ENCODE measurements around the gene RNF40.

Gene RNF40

DNA sequence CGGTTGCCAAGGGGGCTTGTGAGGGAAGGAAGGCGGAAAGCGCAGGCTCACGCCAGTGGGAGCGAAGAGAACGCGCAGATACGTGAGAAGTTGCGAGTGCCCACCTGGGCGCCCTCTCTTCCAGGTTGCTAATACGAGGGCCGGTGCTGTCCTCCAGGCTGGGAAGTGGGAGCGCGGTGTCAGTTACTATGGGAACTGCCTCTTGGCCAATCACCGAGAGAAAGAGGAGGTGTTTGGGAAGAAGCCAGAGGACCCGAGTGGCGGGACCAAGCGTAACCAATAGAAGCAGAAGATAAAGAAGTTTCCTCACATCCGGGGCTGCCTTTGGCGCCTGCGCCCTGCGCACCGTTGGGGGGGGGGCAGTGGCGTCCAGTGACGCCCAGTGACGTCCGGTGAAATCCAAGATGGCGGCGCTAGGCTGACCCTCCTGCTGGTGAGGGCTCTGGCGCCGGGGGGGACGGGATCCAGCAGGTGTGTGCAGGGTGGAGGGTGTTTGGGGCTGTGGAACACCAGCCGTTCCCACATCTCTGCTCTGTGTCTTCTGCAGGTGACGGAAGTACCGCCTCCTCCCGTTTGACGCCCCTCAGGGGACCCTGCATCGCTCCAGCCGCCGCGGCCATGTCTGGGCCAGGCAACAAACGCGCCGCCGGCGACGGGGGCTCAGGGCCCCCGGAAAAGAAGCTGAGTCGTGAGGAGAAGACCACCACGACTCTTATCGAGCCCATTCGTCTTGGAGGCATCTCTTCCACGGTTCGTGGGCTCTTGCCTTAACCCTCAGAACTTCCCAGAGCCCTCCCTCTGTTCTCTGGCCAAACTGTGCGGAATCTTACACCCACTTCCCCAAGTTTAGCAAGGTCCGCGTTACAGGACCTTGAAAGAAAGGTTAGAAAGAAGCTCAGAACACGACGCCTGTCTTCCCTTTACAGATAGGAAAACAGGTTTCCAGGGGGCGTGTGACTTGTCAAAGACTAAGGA, at the start of gene RNF40, which contains the start of gene CFAP119:
RNF40 (plus strand) TSS at position 395 of the 975 bp plus-strand sequence; CDS start at position 619, 224 bp downstream.
CFAP119 (minus strand) TSS at position 135 of the 975 bp plus-strand sequence. CDS start 314 bp downstream, outside the sequence.
- peak; percentile 96 for DNase-seq (ENCODE audit: low spot score)

DNA sequence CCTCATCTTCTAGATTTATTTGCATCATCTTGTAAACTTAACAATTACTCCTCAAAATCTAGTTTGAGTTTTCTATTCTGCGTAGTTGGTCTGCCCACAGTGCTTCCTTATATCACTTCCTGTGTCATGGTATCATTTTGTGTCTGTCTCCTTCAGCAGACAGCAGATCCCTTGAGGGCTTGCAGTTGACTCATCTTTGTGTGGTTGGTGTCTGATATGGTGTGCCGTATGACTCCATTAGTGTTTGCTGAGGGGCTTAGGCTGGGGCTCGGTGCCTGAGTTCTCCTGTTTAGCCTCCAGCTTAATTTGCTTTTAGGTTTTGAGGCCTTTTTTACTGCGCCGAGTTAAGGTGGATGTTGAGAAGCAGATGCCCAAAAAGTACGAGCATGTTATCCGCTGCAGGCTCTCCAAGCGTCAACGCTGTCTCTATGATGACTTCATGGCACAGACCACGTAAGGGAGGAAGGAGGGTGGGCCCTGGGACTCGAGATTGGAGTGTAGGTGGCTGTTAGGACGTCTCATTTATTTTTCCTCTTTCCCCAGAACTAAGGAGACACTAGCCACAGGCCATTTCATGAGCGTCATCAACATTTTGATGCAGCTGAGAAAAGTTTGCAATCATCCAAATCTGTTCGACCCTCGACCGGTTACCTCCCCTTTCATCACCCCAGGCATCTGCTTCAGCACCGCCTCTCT, 46.2 kb upstream of the RNF40 start:
- no peak for DNase-seq (ENCODE audit: low spot score)

DNA sequence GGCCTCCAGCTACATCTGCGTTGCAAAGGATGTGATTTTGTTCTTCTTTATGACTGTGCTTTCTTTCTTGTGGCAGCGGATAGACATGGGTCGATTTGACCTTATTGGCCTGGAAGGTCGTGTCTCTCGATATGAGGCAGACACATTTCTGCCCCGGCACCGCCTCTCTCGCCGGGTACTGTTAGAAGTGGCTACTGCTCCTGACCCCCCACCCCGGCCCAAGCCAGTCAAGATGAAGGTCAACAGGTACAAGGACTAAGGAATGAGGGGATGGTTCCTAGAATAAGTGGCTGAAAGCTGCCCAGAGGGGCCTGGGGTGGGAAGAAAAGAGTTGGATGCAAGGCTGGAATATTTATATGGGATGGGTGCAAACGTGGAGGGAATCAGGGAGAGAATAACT, 42.0 kb upstream of the RNF40 start:
- DNase-seq (ENCODE audit: low spot score) = no peak

DNA sequence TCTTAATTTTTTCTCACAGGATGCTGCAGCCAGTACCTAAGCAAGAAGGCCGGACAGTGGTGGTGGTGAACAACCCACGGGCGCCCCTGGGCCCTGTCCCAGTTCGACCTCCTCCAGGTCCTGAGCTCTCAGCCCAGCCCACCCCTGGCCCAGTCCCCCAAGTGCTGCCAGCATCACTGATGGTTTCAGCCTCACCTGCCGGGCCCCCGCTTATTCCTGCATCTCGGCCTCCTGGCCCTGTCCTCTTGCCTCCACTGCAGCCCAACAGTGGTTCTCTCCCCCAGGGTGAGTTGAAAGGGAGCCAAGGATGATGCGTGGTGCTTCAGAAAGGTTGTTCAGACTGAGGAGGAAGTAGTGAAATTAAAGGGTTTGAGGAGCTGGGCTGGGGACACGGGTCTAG, 41.4 kb upstream of the RNF40 start:
- DNase-seq (ENCODE audit: low spot score) = no peak

DNA sequence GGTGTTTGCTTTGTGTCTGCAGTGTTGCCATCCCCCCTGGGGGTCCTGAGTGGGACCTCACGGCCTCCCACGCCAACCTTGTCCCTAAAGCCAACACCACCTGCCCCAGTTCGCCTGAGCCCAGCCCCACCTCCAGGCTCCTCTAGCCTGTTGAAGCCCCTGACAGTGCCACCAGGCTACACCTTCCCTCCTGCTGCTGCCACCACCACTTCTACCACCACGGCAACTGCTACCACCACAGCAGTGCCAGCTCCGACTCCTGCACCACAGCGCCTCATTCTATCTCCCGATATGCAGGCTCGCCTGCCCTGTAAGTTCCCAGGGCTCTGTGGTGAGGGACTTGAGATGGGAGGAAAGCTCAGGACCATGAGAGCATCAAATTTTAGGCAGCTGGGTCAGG, 41.0 kb upstream of the RNF40 start:
- no peak for DNase-seq (ENCODE audit: low spot score)

DNA sequence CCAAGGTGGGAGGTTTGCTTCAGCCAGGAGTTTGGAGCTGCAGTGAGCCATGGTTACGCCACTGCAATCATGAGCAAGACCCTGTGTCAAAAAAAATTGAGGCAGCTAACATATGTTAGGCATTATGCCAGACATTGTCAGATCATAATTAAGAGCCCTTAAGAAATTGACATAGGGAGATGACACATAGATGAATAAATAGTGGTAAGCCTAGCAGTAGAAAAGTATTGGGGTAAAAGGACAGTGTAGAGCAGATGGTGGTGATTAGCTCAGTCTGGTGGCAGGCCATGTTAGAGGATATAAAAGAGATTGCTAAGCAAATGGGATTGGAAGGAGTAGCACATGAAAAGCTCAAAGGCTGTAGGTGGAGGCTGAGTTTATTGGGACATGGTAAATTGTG, 40.5 kb upstream of the RNF40 start:
- no peak for DNase-seq (ENCODE audit: low spot score)

DNA sequence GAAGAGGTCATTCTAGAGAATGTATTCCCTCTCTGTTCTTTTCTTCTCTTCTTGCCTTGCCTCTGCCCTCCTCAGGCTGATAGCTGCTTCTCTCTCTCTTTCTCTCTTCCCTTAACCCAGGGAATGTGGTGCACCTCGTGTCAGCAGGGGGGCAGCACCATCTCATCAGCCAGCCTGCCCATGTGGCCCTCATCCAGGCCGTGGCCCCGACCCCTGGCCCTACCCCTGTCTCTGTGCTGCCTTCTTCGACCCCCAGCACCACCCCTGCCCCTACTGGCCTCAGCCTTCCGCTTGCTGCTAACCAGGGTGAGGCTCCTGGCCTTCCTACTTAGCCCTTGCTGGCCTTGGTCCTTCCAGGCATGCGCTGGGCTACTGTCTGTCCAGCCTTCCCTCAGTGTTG, 39.7 kb upstream of the RNF40 start:
- peak; percentile 18 for DNase-seq (ENCODE audit: low spot score)

DNA sequence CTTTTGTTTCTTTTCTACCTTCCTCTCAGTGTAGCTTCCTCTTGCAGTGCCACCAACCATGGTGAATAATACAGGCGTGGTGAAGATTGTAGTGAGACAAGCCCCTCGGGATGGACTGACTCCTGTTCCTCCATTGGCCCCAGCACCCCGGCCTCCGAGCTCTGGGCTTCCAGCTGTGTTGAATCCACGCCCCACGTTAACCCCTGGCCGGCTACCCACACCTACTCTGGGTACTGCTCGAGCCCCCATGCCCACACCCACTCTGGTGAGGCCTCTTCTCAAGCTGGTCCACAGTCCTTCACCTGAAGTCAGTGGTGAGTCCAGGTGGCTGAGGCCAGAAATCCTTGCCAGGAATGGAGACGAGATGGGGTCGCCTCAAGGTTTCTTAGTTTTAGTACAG, 39.2 kb upstream of the RNF40 start:
- DNase-seq (ENCODE audit: low spot score) = no peak

DNA sequence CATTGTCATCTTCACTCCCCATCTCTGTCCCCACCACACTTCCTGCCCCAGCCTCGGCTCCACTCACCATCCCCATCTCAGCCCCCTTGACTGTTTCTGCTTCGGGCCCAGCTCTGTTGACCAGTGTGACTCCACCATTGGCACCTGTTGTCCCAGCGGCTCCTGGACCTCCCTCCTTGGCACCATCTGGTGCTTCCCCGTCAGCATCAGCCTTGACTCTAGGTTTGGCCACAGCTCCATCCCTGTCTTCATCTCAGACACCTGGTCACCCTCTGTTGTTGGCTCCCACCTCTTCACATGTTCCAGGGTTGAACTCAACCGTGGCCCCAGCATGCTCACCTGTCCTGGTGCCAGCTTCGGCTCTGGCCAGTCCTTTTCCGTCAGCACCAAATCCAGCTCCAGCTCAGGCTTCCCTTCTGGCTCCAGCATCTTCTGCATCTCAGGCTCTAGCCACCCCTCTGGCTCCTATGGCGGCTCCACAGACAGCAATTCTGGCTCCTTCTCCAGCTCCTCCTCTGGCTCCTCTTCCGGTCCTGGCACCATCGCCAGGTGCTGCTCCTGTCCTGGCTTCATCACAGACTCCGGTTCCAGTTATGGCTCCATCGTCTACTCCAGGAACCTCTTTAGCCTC, 38.3 kb upstream of the RNF40 start:
- no peak for DNase-seq (ENCODE audit: low spot score)

DNA sequence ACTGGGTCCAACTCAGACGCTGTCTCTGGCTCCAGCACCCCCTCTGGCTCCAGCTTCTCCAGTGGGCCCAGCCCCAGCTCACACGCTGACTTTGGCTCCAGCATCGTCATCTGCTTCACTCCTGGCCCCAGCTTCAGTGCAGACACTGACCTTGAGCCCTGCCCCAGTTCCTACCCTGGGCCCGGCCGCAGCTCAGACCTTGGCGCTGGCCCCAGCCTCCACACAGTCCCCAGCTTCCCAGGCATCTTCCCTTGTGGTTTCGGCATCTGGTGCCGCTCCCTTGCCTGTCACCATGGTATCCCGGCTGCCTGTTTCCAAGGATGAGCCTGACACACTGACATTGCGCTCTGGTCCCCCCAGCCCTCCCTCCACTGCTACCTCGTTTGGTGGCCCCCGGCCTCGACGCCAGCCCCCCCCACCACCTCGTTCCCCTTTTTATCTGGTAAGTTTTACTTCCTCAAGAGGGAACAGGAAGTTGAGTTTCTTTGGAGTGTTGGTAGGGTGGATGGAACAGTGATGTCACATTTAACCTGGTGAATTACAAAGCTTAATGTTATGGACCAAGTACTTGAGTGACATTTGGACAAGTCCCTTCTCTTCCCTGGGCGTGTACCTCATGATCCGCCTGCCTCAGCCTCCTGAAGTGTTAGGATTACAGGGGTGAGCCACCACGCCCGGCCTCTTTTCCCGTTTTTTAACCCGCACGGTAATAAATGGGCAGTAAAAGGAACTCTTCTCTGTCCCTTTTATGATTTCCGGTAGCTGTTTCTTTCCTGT, 37.3 kb upstream of the RNF40 start:
- no peak for DNase-seq (ENCODE audit: low spot score)

DNA sequence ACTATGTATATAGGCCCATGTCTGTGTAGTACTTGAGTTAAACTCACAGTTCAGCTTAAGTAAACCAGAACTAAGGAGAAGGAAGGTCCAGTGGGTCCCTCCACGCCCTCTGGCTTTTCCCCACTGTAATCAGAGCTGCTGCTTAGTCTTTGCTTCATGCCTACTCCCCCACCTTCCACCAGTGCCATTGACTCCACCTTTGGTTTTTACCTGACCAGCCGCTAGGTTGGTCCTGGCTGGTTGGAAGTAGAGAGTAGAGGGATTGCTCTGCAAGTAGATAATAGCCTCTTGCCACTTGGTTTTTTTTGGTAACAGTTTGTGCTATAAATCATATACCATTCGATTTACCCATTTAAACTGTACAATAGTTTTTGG, 36.7 kb upstream of the RNF40 start:
- DNase-seq (ENCODE audit: low spot score) = no peak

DNA sequence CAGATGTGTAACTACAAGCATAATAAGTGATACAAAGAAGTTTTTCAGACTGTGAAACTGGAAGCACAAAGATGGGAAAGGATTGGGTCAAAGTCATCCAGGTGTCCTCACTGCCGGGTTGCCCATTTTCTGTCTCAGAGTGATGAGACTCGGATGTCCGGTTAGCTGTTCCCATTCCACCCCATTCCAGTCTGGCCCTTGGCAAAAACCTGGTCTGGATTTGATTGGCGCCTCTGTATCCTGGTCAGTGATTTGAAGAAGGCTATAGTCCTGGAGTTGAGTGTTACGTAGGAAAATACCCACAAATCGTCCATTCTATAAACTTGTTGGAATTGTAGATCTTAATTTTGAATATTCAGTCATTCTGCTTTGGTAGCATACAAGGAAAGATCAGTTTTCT, 33.8 kb upstream of the RNF40 start:
- DNase-seq (ENCODE audit: low spot score) = no peak

DNA sequence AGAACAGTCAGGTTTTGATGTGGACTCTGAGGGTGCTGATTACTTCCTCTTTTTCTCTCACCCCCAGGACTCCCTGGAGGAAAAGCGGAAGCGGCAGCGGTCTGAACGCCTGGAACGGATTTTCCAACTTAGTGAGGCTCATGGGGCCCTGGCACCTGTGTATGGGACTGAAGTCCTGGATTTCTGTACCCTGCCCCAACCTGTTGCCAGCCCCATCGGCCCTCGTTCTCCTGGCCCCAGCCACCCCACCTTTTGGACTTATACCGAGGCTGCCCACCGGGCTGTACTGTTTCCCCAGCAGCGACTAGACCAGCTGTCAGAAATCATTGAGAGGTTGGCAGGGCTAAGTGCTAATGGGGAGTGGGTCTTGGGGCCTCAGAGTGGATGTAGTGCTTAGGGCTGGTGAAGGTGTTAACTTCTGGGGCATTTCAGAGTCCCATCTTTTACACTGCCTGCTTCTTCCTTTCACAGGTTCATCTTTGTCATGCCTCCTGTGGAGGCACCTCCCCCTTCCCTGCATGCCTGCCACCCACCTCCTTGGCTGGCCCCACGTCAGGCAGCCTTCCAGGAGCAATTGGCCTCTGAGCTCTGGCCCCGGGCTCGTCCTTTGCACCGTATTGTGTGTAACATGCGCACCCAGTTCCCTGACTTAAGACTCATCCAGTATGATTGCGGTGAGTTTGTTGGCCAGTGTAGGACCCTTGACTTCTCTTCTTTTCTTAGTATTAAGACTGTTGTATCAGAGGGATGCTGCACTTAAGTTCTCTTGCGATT, 33.0 kb upstream of the RNF40 start:
- no peak for DNase-seq (ENCODE audit: low spot score)

DNA sequence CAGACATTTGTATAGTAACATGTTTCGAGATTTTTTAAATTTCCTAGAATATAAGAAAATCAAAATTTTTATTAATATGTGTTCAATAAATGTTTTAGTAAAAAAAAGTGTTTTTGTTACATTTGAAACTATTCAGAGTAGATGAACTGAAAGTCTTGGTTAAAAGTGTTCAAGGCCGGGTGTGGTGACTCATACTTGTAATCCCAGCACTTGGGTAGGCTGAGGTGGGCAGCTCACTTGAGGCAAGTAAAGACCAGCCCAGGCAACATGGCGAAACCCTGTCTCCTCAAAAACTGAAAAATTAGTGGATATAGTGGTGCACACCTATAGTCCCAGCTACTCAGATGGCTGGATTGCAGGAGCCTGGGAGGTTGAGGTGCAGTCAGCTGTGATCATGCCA, 30.7 kb upstream of the RNF40 start:
- no peak for DNase-seq (ENCODE audit: low spot score)

DNA sequence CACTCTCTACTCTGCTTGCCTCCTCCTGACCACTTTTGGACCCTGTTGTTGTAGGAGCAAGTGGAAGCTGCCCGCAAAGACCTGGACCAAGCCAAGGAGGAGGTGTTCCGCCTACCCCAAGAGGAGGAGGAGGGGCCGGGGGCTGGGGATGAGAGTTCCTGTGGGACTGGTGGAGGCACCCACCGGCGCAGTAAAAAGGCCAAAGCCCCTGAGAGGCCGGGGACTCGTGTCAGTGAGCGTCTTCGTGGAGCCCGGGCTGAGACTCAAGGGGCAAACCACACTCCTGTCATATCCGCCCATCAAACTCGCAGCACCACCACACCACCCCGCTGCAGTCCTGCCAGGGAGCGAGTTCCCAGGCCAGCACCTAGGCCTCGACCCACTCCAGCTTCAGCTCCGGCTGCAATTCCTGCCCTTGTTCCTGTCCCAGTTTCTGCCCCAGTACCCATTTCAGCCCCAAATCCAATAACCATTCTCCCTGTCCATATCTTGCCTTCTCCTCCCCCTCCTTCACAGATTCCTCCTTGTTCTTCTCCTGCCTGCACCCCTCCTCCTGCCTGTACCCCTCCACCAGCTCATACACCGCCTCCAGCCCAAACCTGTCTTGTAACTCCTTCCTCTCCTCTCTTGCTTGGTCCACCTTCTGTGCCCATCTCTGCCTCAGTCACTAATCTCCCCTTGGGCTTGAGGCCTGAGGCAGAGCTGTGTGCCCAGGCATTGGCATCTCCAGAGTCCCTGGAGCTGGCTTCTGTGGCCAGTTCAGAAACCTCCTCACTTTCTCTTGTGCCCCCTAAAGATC, 24.9 kb upstream of the RNF40 start:
- DNase-seq (ENCODE audit: low spot score) = no peak

DNA sequence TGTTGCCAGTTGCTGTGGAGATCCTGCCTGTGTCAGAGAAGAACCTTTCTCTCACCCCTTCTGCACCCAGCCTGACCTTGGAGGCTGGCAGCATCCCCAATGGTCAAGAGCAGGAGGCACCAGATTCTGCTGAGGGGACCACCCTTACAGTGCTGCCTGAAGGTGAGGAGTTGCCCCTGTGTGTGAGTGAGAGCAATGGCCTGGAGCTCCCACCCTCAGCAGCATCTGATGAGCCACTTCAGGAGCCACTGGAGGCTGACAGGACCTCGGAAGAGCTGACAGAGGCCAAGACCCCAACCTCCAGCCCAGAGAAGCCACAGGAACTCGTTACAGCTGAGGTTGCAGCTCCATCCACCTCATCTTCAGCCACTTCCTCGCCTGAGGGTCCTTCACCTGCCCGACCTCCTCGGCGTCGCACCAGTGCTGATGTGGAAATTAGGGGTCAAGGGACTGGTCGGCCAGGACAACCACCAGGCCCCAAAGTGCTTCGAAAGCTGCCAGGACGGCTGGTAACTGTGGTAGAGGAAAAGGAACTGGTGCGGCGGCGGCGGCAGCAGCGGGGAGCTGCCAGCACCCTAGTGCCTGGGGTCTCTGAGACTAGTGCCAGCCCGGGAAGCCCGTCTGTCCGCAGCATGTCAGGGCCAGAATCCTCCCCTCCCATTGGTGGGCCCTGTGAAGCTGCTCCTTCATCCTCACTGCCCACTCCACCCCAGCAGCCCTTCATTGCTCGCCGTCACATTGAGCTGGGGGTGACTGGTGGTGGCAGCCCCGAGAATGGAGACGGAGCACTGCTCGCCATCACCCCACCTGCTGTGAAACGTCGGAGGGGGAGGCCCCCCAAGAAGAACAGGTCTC, 24.1 kb upstream of the RNF40 start:
- DNase-seq (ENCODE audit: low spot score) = no peak

DNA sequence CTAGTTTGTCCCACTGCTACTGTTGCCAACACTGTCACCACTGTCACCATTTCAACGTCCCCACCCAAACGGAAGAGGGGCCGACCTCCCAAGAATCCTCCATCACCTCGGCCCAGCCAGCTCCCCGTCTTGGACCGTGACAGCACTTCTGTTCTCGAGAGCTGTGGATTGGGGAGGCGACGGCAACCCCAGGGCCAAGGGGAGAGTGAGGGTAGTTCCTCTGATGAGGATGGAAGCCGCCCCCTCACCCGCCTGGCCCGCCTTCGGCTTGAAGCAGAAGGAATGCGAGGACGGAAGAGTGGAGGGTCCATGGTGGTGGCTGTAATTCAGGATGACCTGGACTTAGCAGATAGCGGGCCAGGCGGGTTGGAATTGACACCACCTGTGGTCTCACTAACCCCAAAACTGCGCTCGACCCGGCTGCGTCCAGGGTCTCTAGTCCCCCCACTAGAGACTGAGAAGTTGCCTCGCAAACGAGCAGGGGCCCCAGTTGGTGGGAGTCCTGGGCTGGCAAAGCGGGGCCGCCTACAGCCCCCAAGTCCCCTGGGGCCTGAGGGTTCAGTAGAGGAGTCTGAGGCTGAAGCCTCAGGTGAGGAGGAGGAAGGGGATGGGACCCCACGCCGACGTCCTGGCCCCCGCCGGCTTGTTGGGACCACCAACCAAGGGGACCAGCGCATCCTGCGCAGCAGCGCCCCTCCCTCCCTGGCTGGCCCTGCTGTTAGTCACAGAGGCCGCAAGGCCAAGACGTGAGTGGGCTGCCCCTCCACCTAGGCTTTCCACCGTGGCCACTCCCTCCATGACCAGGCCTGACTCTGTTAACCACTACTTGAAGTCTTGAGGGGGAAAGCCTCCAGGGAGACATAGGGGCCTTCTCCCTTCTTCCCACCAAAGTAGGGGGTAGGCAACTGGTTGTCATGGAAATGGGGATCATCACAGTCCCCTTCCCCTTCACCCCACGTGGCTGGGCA, 22.9 kb upstream of the RNF40 start:
- DNase-seq (ENCODE audit: low spot score) = no peak

Measured in NAMALWA (cell line).